ENCODE results near the gene FANCC. TPM values are rescaled to one million over a fixed set of nuclear protein-coding genes. Genes with fewer than 3 reads are reported as not detected.
"Not testable (repeated sequence)": the region's sequence is repeated elsewhere in the genome, so short reads cannot be mapped to it uniquely, and the experiment has no call there.

FANCC gene
- total RNA-seq, 1 experiment from 2014 or later: 44.7 TPM

DNA sequence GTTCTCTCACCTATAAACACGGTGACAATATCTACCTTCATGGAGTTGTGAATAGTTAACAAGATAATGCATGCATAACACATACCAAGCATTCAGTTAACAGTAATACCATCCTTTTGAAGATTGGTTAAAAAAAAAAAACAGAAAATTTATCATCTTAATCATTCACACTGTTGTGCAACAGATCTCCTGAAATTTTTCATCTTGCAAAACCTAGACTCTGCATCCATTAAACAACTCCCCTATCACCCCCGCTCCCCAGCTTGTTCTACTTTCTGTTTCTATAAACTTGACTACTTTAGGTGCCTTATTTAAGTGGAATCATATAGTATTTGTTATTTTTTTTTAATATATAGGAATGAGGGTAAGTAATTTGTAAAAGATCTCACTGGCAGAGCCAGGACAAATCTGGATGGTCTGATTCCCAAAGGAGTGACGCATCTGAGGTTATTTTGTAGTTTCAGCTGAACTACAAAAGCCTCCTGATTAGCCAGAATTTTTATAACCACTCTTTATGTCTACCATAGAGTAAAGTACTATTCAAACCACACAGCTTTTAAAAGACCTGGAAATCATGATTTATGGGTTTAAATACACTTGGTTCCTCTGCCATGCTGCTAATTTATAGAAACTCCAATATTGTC, 93.0 kb downstream of the FANCC start:
- Histone ChIP-seq H3K27ac (no peak overlapping the region), H3K4me2 (no peak overlapping the region), H3K9me3 (ENCODE audit: insufficient read depth, low read depth) (no peaks in the 10 kb centered on the region), H4K20me1 (ENCODE audit: insufficient read depth) (no peaks in the 10 kb centered on the region), H3F3A (ENCODE audit: insufficient read depth, low read depth) (no peaks in the 10 kb centered on the region), H3K36me3 (ENCODE audit: low read depth) (no peaks in the 10 kb centered on the region), H3K4me3 (no peak overlapping the region), H3K79me2 (ENCODE audit: low read depth) (no peaks in the 10 kb centered on the region), H3K4me1 (replicated peaks; ENCODE audit: insufficient read depth) (no peaks in the 10 kb centered on the region), H3K27me3 (ENCODE audit: insufficient read depth, low read depth) (no peaks in the 10 kb centered on the region), H2AFZ (no peak overlapping the region), H3K9me2 (ENCODE audit: insufficient read depth) (no peaks in the 10 kb centered on the region)
- no peak for DNase-seq
- BruUV-seq (replicated peaks): no TSS peak
- CTCF ChIA-PET: no interaction called here
- TF ChIP-seq EZH2 (IDR thresholded peaks at IDR 0.05; ENCODE audit: low read depth): no peak
- TF ChIP-seq, protein P1, sequence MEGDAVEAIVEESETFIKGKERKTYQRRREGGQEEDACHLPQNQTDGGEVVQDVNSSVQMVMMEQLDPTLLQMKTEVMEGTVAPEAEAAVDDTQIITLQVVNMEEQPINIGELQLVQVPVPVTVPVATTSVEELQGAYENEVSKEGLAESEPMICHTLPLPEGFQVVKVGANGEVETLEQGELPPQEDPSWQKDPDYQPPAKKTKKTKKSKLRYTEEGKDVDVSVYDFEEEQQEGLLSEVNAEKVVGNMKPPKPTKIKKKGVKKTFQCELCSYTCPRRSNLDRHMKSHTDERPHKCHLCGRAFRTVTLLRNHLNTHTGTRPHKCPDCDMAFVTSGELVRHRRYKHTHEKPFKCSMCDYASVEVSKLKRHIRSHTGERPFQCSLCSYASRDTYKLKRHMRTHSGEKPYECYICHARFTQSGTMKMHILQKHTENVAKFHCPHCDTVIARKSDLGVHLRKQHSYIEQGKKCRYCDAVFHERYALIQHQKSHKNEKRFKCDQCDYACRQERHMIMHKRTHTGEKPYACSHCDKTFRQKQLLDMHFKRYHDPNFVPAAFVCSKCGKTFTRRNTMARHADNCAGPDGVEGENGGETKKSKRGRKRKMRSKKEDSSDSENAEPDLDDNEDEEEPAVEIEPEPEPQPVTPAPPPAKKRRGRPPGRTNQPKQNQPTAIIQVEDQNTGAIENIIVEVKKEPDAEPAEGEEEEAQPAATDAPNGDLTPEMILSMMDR (conservative IDR thresholded peaks at IDR 0.05): no peak
- intact Hi-C loops (cut with micrococcal nuclease; ENCODE audit: unreplicated experiment): no loop called here
- POLR2A ChIA-PET (ENCODE audit: unreplicated experiment): interaction anchor here (0.5 kb wide), 1 partner anchor 1619 kb away, joined by 4 read pairs; no protein-coding TSS in a partner anchor

GRCh38 chr9:95220352-95220751, 97.2 kb downstream of the FANCC start:
- H3K4me1 ChIP-seq (replicated peaks; ENCODE audit: insufficient read depth); H2AFZ ChIP-seq; H3K27me3 ChIP-seq (ENCODE audit: insufficient read depth, low read depth); H3K79me2 ChIP-seq (ENCODE audit: low read depth); H4K20me1 ChIP-seq (ENCODE audit: insufficient read depth); DNase-seq; H3K9me3 ChIP-seq (ENCODE audit: insufficient read depth, low read depth); H3K36me3 ChIP-seq (ENCODE audit: low read depth); H3K4me3 ChIP-seq; H3K27ac ChIP-seq; POLR2A ChIA-PET (ENCODE audit: unreplicated experiment); BruUV-seq (replicated peaks); H3F3A ChIP-seq (ENCODE audit: insufficient read depth, low read depth); H3K9me2 ChIP-seq (ENCODE audit: insufficient read depth); intact Hi-C loops (cut with micrococcal nuclease; ENCODE audit: unreplicated experiment); CTCF ChIA-PET; H3K4me2 ChIP-seq: not testable (repeated sequence)

DNA sequence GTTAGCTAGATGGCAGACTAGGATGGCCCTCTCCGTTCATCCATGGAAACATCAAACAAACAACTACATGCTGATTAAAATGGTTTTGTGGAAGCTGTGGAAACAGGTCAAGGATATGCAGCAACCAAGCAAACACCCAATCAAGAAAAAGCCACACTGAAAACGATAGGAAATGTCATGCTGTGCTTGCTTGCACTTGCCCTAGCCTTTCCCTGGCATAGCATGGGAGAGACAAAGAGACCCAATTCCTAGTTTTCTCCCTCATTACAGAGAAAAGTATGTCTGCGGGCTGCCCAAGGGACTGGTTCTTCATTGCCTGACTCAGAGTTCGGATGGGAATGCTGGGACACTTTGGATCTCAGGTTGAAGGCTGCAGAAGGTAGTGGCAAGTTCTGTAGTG, 98.7 kb downstream of the FANCC start:
- Histone ChIP-seq H3K4me1 (replicated peaks; ENCODE audit: insufficient read depth) (no peaks in the 10 kb centered on the region), H2AFZ (no peak overlapping the region), H3K9me2 (ENCODE audit: insufficient read depth) (no peaks in the 10 kb centered on the region; the same call in 1 of the 2 replicates), H3K4me2 (no peak overlapping the region), H3F3A (ENCODE audit: insufficient read depth, low read depth) (no peaks in the 10 kb centered on the region), H3K27me3 (ENCODE audit: insufficient read depth, low read depth) (no peaks in the 10 kb centered on the region), H4K20me1 (ENCODE audit: insufficient read depth) (no peaks in the 10 kb centered on the region), H3K27ac (no peak overlapping the region), H3K79me2 (ENCODE audit: low read depth) (no peaks in the 10 kb centered on the region), H3K4me3 (no peak overlapping the region), H3K36me3 (ENCODE audit: low read depth) (no peaks in the 10 kb centered on the region), H3K9me3 (ENCODE audit: insufficient read depth, low read depth) (no peaks in the 10 kb centered on the region)
- BruUV-seq (replicated peaks): no TSS peak
- intact Hi-C loops (cut with micrococcal nuclease; ENCODE audit: unreplicated experiment): no loop called here
- POLR2A ChIA-PET (ENCODE audit: unreplicated experiment): interaction anchor here (0.5 kb wide), 1 partner anchor 743 kb away, joined by 7 read pairs; no protein-coding TSS in a partner anchor
- no peak for TF ChIP-seq EZH2 (IDR thresholded peaks at IDR 0.05; ENCODE audit: low read depth)
- TF ChIP-seq, protein P1 (conservative IDR thresholded peaks at IDR 0.05): no peak
- no peak for DNase-seq
- CTCF ChIA-PET: no interaction called here

DNA sequence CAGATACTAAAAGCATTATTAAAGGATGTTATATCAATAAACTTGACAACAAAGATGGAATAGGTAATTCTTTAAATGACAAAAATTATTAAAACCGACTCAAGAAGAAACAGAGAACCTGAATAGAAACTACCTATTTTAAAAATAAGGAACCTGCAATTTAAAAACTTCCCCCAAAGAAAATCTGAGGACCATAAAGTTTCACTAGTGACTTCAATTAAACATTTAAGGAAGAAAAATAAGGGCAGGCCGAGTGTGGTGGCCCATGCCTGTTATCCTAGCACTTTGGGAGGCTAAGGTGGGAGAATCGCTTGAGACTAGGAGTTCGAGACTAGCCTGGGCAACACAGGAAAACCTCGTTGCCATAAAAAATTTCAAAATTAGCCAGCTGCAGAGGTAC, 99.6 kb downstream of the FANCC start:
- TF ChIP-seq EZH2 (IDR thresholded peaks at IDR 0.05; ENCODE audit: low read depth): no peak
- TF ChIP-seq, protein P1 (conservative IDR thresholded peaks at IDR 0.05): no peak
- Histone ChIP-seq H3K27me3 (ENCODE audit: insufficient read depth, low read depth) (no peaks in the 10 kb centered on the region), H2AFZ (no peak overlapping the region), H4K20me1 (ENCODE audit: insufficient read depth) (no peaks in the 10 kb centered on the region), H3K36me3 (ENCODE audit: low read depth) (no peaks in the 10 kb centered on the region), H3K9me2 (ENCODE audit: insufficient read depth) (no peaks in the 10 kb centered on the region; the same call in 1 of the 2 replicates), H3K27ac (no peak overlapping the region), H3K4me3 (no peak overlapping the region), H3K9me3 (ENCODE audit: insufficient read depth, low read depth) (no peaks in the 10 kb centered on the region), H3K79me2 (ENCODE audit: low read depth) (no peaks in the 10 kb centered on the region), H3K4me2 (no peak overlapping the region), H3K4me1 (replicated peaks; ENCODE audit: insufficient read depth) (no peaks in the 10 kb centered on the region), H3F3A (ENCODE audit: insufficient read depth, low read depth) (no peaks in the 10 kb centered on the region)
- CTCF ChIA-PET: no interaction called here
- POLR2A ChIA-PET (ENCODE audit: unreplicated experiment): no interaction called here
- no peak for DNase-seq
- intact Hi-C loops (cut with micrococcal nuclease; ENCODE audit: unreplicated experiment): no loop called here
- BruUV-seq (replicated peaks): no TSS peak
